ENCODE results near the gene GPAM.

Gene GPAM

DNA sequence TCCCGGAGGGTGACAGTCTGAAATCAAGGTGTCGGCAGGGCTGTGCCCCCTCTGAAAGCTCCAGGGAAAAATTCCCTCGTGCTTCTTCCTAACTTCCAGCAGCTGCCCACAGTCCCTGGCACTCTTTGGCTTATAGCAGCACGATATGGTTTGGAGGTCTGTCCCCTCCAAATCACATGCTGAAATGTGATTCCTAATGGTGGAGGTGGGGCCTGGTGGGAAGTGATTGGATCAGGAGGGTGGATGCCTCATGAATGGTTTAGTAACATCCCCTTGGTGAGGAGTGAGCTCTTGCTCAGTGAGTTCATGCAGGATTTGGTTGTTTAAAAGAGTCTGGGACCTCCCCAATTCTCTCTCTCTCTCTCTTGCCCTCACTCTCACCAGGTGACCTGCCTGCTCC, 51.1 kb downstream of the GPAM start:
- Histone ChIP-seq H3K9me3 (replicated peaks; ENCODE audit: insufficient read depth, low read length) (no peaks in the 10 kb centered on the region), H4K20me1 (ENCODE audit: insufficient read depth, low read length) (no peaks in the 10 kb centered on the region), H3K4me2 (ENCODE audit: low read depth, low read length) (no peak overlapping the region), H3K4me1 (ENCODE audit: low read length) (no peaks in the 10 kb centered on the region), H3K27ac (ENCODE audit: low read length) (no peak overlapping the region), H3K4me3 (ENCODE audit: low read length) (no peak overlapping the region), H2AFZ (ENCODE audit: low read length) (no peak overlapping the region), H3K9ac (ENCODE audit: low read length) (no peak overlapping the region), H3F3A (ENCODE audit: insufficient read depth, low read length) (no peaks in the 10 kb centered on the region), H3K79me2 (ENCODE audit: low read length) (no peaks in the 10 kb centered on the region), H3K36me3 (replicated peaks; ENCODE audit: insufficient read depth, low read length) (no peaks in the 10 kb centered on the region), H3K27me3 (replicated peaks; ENCODE audit: insufficient read depth, low read length) (no peaks in the 10 kb centered on the region), H3K9me2 (replicated peaks; ENCODE audit: insufficient read depth, low read length) (no peaks in the 10 kb centered on the region)
- no peak for DNase-seq
- TF ChIP-seq EZH2 (optimal IDR thresholded peaks at IDR 0.05; ENCODE audit: low read depth, low read length) (no peak), EZH2phosphoT487 (IDR thresholded peaks at IDR 0.05; ENCODE audit: low read length) (no peak), CTCF (IDR thresholded peaks at IDR 0.05; ENCODE audit: low read length) (no peak)

DNA sequence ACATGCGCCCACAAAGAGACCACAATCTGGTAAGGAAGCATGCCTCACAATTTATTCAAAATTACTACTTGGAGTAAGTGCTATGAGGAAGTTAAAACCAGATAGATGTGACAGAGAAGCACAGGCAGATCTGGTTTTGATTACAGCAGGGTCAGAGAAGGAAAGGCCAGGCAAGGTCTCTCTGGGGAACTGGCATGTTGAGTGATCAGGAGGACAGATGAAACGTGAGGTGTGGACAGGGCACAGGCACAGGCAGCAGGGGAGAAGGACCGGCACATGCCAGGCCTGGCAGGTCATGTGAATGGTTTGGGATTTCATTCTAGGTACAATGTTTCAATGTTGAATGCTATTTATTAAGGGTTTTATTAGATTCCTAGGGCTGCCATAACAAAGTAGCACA, 51.6 kb downstream of the GPAM start:
- Histone ChIP-seq H3F3A (ENCODE audit: insufficient read depth, low read length) (no peaks in the 10 kb centered on the region), H3K36me3 (replicated peaks; ENCODE audit: insufficient read depth, low read length) (no peaks in the 10 kb centered on the region), H4K20me1 (ENCODE audit: insufficient read depth, low read length) (no peaks in the 10 kb centered on the region), H3K4me2 (ENCODE audit: low read depth, low read length) (no peak overlapping the region), H3K27me3 (replicated peaks; ENCODE audit: insufficient read depth, low read length) (no peaks in the 10 kb centered on the region), H3K4me1 (ENCODE audit: low read length) (no peaks in the 10 kb centered on the region), H3K27ac (ENCODE audit: low read length) (no peak overlapping the region), H3K9me3 (replicated peaks; ENCODE audit: insufficient read depth, low read length) (no peaks in the 10 kb centered on the region), H3K79me2 (ENCODE audit: low read length) (no peaks in the 10 kb centered on the region), H3K9me2 (replicated peaks; ENCODE audit: insufficient read depth, low read length) (no peaks in the 10 kb centered on the region), H3K9ac (ENCODE audit: low read length) (no peak overlapping the region), H3K4me3 (ENCODE audit: low read length) (no peak overlapping the region), H2AFZ (ENCODE audit: low read length) (no peak overlapping the region)
- TF ChIP-seq EZH2phosphoT487 (IDR thresholded peaks at IDR 0.05; ENCODE audit: low read length) = no peak
- no peak for TF ChIP-seq EZH2 (optimal IDR thresholded peaks at IDR 0.05; ENCODE audit: low read depth, low read length)
- no peak for TF ChIP-seq CTCF (IDR thresholded peaks at IDR 0.05; ENCODE audit: low read length)
- no peak for DNase-seq

DNA sequence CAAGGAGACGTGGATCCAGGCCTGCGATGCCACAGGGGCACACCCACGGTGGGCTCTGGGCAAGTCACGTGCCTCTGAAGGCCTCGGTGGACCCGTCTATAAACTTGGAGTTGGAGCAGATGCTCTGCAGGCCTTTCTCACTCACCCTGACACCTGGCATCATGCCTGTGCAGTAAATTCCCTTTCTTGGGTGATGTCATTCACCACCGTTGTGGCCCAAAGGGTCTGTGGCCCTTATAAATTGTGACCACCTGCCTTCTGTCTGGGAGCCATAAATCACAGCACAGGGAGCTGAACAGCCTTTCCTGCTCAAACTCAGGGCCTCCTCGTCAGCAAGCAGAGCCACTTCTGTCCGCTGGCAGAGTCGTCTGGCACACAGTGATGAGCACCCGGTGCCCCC, 52.2 kb downstream of the GPAM start:
- H3F3A ChIP-seq (ENCODE audit: insufficient read depth, low read length) = no peaks in the 10 kb centered on the region
- TF ChIP-seq EZH2phosphoT487 (IDR thresholded peaks at IDR 0.05; ENCODE audit: low read length) (no peak), CTCF (IDR thresholded peaks at IDR 0.05; ENCODE audit: low read length) (no peak), EZH2 (optimal IDR thresholded peaks at IDR 0.05; ENCODE audit: low read depth, low read length) (no peak)
- DNase-seq = no peak
- H3K9me3 ChIP-seq (replicated peaks; ENCODE audit: insufficient read depth, low read length) = no peaks in the 10 kb centered on the region
- no peaks in the 10 kb centered on the region for H3K79me2 ChIP-seq (ENCODE audit: low read length)
- H2AFZ ChIP-seq (ENCODE audit: low read length) = no peak overlapping the region
- H3K27me3 ChIP-seq (replicated peaks; ENCODE audit: insufficient read depth, low read length) = no peaks in the 10 kb centered on the region
- no peaks in the 10 kb centered on the region for H3K36me3 ChIP-seq (replicated peaks; ENCODE audit: insufficient read depth, low read length)
- H3K27ac ChIP-seq (ENCODE audit: low read length) = no peak overlapping the region
- H3K9ac ChIP-seq (ENCODE audit: low read length) = no peak overlapping the region
- no peaks in the 10 kb centered on the region for H3K4me1 ChIP-seq (ENCODE audit: low read length)
- no peaks in the 10 kb centered on the region for H4K20me1 ChIP-seq (ENCODE audit: insufficient read depth, low read length)
- no peak overlapping the region for H3K4me3 ChIP-seq (ENCODE audit: low read length)
- no peaks in the 10 kb centered on the region for H3K9me2 ChIP-seq (replicated peaks; ENCODE audit: insufficient read depth, low read length)
- H3K4me2 ChIP-seq (ENCODE audit: low read depth, low read length) = no peak overlapping the region

Measured in MM.1S (cell line).